H9 (cell line): ENCODE results near the gene NFE2L2. TPM values are rescaled to one million over a fixed set of nuclear protein-coding genes. Genes with fewer than 3 reads are reported as not detected.

Experiments used
- DNase-seq: peaks from one replicate; pipeline ENCODE4 v3.0.0-alpha.2; 2017
- H2AFZ ChIP-seq: one replicate; pipeline ENCODE4 v1.6.1; 2013; ENCODE audit warnings: mild to moderate bottlenecking, low read length, control low read depth, moderate library complexity
- H2AK5ac ChIP-seq: 2 replicates; pipeline ENCODE4 v1.6.1; 2013; ENCODE audit warnings: low read length, control low read depth, mixed read lengths; ENCODE audit not compliant: insufficient read length
- H2BK120ac ChIP-seq: one replicate; pipeline ENCODE4 v1.6.1; 2013; ENCODE audit warnings: low read depth, mild to moderate bottlenecking, low read length, control low read depth, inconsistent platforms; ENCODE audit not compliant: poor library complexity, severe bottlenecking
- H2BK12ac ChIP-seq: 2 replicates; pipeline ENCODE4 v1.6.1; 2013; ENCODE audit warnings: low read length, control low read depth, mixed read lengths, low read depth; ENCODE audit not compliant: insufficient read length
- H2BK15ac ChIP-seq: 2 replicates; pipeline ENCODE4 v1.6.1; 2013; ENCODE audit warnings: low read depth, low read length, control low read depth
- H2BK20ac ChIP-seq: one replicate; pipeline ENCODE4 v1.6.1; 2013; ENCODE audit warnings: low read depth, mild to moderate bottlenecking, low read length, control low read depth, inconsistent platforms; ENCODE audit not compliant: poor library complexity, severe bottlenecking
- H2BK5ac ChIP-seq: 2 replicates; pipeline ENCODE4 v1.6.1; 2013; ENCODE audit warnings: low read length, control low read depth, mixed read lengths; ENCODE audit not compliant: insufficient read length
- H3K14ac ChIP-seq: 2 replicates; pipeline ENCODE4 v1.6.1; 2013; ENCODE audit warnings: low read length, control low read depth; ENCODE audit not compliant: insufficient read depth
- H3K18ac ChIP-seq: 2 replicates; pipeline ENCODE4 v1.6.1; 2013; ENCODE audit warnings: low read depth, mild to moderate bottlenecking, mixed read lengths, low read length, control low read depth; ENCODE audit not compliant: insufficient read length
- H3K23ac ChIP-seq: 2 replicates; pipeline ENCODE4 v1.6.1; 2013; ENCODE audit warnings: low read length, control low read depth, mixed read lengths, low read depth; ENCODE audit not compliant: insufficient read length
- H3K23me2 ChIP-seq: 2 replicates; pipeline ENCODE4 v1.6.1; 2013; ENCODE audit warnings: low read depth, mild to moderate bottlenecking, mixed read lengths, low read length, control low read depth; ENCODE audit not compliant: insufficient read length, poor library complexity, severe bottlenecking
- H3K27ac ChIP-seq: 2 replicates; pipeline ENCODE4 v1.5.1; 2013; ENCODE audit warnings: low read length, control low read depth, mixed read lengths, low read depth; ENCODE audit not compliant: insufficient read length
- H3K27me3 ChIP-seq: 2 replicates; pipeline ENCODE4 v1.6.1; 2013; ENCODE audit warnings: low read length, control low read depth, inconsistent platforms; ENCODE audit not compliant: insufficient read depth
- H3K4ac ChIP-seq: 2 replicates; pipeline ENCODE4 v1.6.1; 2013; ENCODE audit warnings: low read depth, mild to moderate bottlenecking, control low read depth, inconsistent platforms, low read length, moderate library complexity
- H3K4me1 ChIP-seq: 2 replicates; pipeline ENCODE4 v1.6.1; 2013; ENCODE audit warnings: low read length, control low read depth, inconsistent platforms; ENCODE audit not compliant: insufficient read depth
- H3K4me2 ChIP-seq: 2 replicates; pipeline ENCODE4 v1.6.1; 2013; ENCODE audit warnings: low read length, control low read depth, mixed read lengths; ENCODE audit not compliant: insufficient read length, insufficient read depth
- H3K56ac ChIP-seq: 2 replicates; pipeline ENCODE4 v1.6.1; 2013; ENCODE audit warnings: low read depth, mild to moderate bottlenecking, mixed read lengths, low read length, control low read depth; ENCODE audit not compliant: insufficient read length
- H3K79me1 ChIP-seq: 2 replicates; pipeline ENCODE4 v1.6.1; 2013; ENCODE audit warnings: low read depth, mild to moderate bottlenecking, moderate library complexity, low read length, control low read depth, inconsistent platforms; ENCODE audit not compliant: insufficient read depth, poor library complexity, severe bottlenecking
- H3K79me2 ChIP-seq: 2 replicates; pipeline ENCODE4 v1.6.1; 2013; ENCODE audit warnings: low read length, control low read depth, inconsistent platforms; ENCODE audit not compliant: insufficient read depth
- H3K9ac ChIP-seq: 2 replicates; pipeline ENCODE4 v1.6.1; 2013; ENCODE audit warnings: low read length, control low read depth, mixed read lengths; ENCODE audit not compliant: insufficient read length; ENCODE audit errors: extremely low read depth
- H3K9me3 ChIP-seq: one replicate; pipeline ENCODE4 v1.6.1; 2013; ENCODE audit warnings: low read depth, low read length, inconsistent platforms; ENCODE audit not compliant: control insufficient read depth
- H3T11ph ChIP-seq: one replicate; pipeline ENCODE4 v1.6.1; 2013; ENCODE audit warnings: mild to moderate bottlenecking, low read length, control low read depth, inconsistent platforms
- H4K20me1 ChIP-seq: one replicate; pipeline ENCODE4 v1.6.1; 2013; ENCODE audit not compliant: control insufficient read depth, insufficient read length, insufficient read depth
- H4K5ac ChIP-seq: 2 replicates; pipeline ENCODE4 v1.6.1; 2013; ENCODE audit warnings: low read depth, mild to moderate bottlenecking, mixed read lengths, low read length, control low read depth; ENCODE audit not compliant: insufficient read length
- H4K8ac ChIP-seq: replicated peaks from 2 replicates; pipeline ENCODE4 v1.6.1; 2013; ENCODE audit warnings: low read length, control low read depth, mixed read lengths, low read depth; ENCODE audit not compliant: insufficient read length
- H4K91ac ChIP-seq: 2 replicates; pipeline ENCODE4 v1.6.1; 2013; ENCODE audit warnings: low read depth, mild to moderate bottlenecking, moderate library complexity, mixed read lengths, low read length, control low read depth; ENCODE audit not compliant: insufficient read length
- H3K27ac Mint-ChIP-seq, 3 experiments: 2 replicates in 2 of 3; 3 replicates in 1 of 3; pipeline ENCODE4 v1.8.0; 2020 to 2021; ENCODE audit warnings: mixed read lengths in 3 of 3, mild to moderate bottlenecking in 1 of 3, moderate library complexity in 1 of 3
- H3K27me3 Mint-ChIP-seq: 2 replicates; pipeline ENCODE4 v1.8.0; 2021; ENCODE audit warnings: low read depth, mild to moderate bottlenecking, moderate library complexity, mixed read lengths
- H3K36me3 Mint-ChIP-seq, 3 experiments: 2 replicates in 2 of 3; 3 replicates in 1 of 3; pipeline ENCODE4 v1.8.0; 2020 to 2021; ENCODE audit warnings: low read depth in 3 of 3, mixed read lengths in 3 of 3; ENCODE audit not compliant: insufficient read depth in 1 of 3
- H3K4me1 Mint-ChIP-seq, 2 experiments: 2 replicates each; pipeline ENCODE4 v1.8.0; 2020; ENCODE audit warnings: mixed read lengths in 2 of 2
- H3K4me3 Mint-ChIP-seq, 2 experiments: 2 replicates in 1 of 2; 3 replicates in 1 of 2; pipeline ENCODE4 v1.8.0; 2020 to 2021; ENCODE audit warnings: mild to moderate bottlenecking in 2 of 2, mixed read lengths in 2 of 2, moderate library complexity in 1 of 2
- H3K9me3 Mint-ChIP-seq, 2 experiments: 2 replicates in 1 of 2; 3 replicates in 1 of 2; pipeline ENCODE4 v1.8.0; 2020; ENCODE audit warnings: mild to moderate bottlenecking in 2 of 2, mixed read lengths in 2 of 2, moderate library complexity in 1 of 2
- WGBS: extraction: QIAGEN DNeasy Blood & Tissue Kit; methylation state at CpG from one replicate; pipeline ENCODE4 v1.1.7; 2013; ENCODE audit warnings: missing lambda C conversion rate, low lambda C conversion rate, mixed read lengths; ENCODE audit not compliant: insufficient read length; ENCODE audit errors: extremely low coverage; 5-methylcytosine and 5-hydroxymethylcytosine counted together
- long read RNA-seq: library from polyadenylated mRNA; unstranded; transcript quantifications from one replicate; pipeline ENCODE4 v2.0.0, GENCODE V29; 2020
- total RNA-seq: library from RNA; stranded (reverse); gene quantifications from 2 replicates; pipeline ENCODE4 v1.2.1, GENCODE V29; 2021
- TF ChIP-seq, protein P1 (sequence below): fragments of 200-600 bp; sonication (generic); conservative IDR thresholded peaks from 3 replicates; pipeline ENCODE4 v1.8.0; 2021; ENCODE audit warnings: antibody characterized with exemption, mild to moderate bottlenecking

NFE2L2 gene
- total RNA-seq = 40.6 and 42.5 TPM in 2 replicates
- long read RNA-seq, transcript NFE2L2-201 (5 exons, 2,853 nt) = major isoform, 152 of 171 reads
- long read RNA-seq, transcript NFE2L2-202 (5 exons, 2,651 nt) = minor isoform, 5 of 171 reads
- long read RNA-seq, partial matches to known transcripts = 5 of 171 reads
- long read RNA-seq, other reads (novel, unspliced or antisense) = 8 of 171 reads

DNA sequence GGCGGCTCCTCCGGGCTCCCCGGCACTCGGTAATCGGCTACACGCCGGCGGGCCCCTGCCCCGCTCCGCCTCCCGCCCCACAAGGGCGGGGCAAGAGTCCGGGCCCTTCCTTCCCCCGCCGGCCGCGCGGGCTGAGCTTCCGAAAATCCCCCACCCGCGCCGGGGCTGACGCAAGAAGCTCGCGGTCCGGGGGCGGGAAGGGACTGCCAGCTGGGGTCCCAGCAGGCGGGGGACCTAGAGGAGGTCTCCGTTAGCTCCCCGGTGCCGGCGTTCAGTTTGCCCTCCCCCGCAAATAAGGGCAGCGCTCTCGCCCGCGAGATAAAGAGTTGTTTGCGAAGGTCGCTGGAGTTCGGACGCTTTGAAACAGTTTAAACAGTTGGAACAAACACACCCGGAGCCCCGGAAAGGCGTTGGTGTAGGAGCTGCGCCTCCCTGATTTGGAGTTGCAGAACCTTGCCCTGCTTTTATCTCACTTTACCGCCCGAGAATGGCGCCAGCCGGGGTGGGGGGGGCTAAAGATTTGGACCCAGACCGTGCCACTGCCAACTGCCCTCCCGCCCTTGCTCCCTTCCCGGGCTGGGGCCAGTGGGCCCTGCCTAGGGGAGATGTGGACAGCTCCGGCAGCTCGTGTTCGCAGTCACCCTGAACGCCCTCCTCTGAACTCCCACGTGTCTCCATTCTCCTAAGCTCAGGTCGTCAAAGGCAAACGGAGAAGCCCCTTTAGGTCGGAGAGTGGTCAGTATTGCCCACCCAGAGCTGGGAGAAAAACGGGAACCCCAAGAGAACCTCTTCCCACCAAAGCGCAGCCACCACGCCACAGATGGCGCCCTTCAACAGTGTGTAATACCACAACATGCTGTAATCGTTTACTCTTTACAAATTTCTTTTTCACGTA lies at the start of gene NFE2L2:
Gene NFE2L2, minus strand, starts transcription at position 35 of the 895 bp plus-strand sequence. CDS start 151 bp downstream, outside the sequence.
- Histone ChIP-seq H3K9me3 (no peaks in the 10 kb centered on the region), H2AFZ (peak within 1 kb of the TSS; percentile 71), H3K4me1 (peaks cover 3% of the 10 kb centered on the region; the same call in 1 of the 2 replicates), H2BK12ac (peak within 1 kb of the TSS; percentile 42), H3K79me1 (no peaks in the 10 kb centered on the region), H3K23ac (no peak within 1 kb of the TSS), H3K14ac (peak within 1 kb of the TSS; percentile 93), H4K8ac (no peak within 1 kb of the TSS), H3K79me2 (peaks cover 22% of the 10 kb centered on the region; the same call in 1 of the 2 replicates), H3K4me2 (peak within 1 kb of the TSS; percentile 94), H3K23me2 (no peaks in the 10 kb centered on the region), H4K91ac (no peak within 1 kb of the TSS), H2AK5ac (no peak within 1 kb of the TSS), H2BK15ac (no peak within 1 kb of the TSS; the same call in 1 of the 2 replicates), H4K20me1 (no peaks in the 10 kb centered on the region), H3T11ph (no peak within 1 kb of the TSS), H3K4ac (no peak within 1 kb of the TSS; the same call in 1 of the 2 replicates), H3K18ac (peak within 1 kb of the TSS; percentile 91), H2BK120ac (no peak within 1 kb of the TSS), H3K27ac (peak within 1 kb of the TSS; percentile 36), H2BK5ac (peak within 1 kb of the TSS; percentile 1), H3K27me3 (no peaks in the 10 kb centered on the region), H4K5ac (no peak within 1 kb of the TSS), H3K9ac (peak within 1 kb of the TSS; percentile 85), H2BK20ac (no peak within 1 kb of the TSS), H3K56ac (no peak within 1 kb of the TSS)
- no CpG with 5 or more reads among the region's 66 CpGs for WGBS
- peaks cover 0 to 2% of the 10 kb centered on the region in 2 experiments; a peak in 1 of 5 replicates for H3K9me3 Mint-ChIP-seq
- peak within 1 kb of the TSS; percentile 76 to 90 for H3K4me3 Mint-ChIP-seq
- TF ChIP-seq, protein P1, sequence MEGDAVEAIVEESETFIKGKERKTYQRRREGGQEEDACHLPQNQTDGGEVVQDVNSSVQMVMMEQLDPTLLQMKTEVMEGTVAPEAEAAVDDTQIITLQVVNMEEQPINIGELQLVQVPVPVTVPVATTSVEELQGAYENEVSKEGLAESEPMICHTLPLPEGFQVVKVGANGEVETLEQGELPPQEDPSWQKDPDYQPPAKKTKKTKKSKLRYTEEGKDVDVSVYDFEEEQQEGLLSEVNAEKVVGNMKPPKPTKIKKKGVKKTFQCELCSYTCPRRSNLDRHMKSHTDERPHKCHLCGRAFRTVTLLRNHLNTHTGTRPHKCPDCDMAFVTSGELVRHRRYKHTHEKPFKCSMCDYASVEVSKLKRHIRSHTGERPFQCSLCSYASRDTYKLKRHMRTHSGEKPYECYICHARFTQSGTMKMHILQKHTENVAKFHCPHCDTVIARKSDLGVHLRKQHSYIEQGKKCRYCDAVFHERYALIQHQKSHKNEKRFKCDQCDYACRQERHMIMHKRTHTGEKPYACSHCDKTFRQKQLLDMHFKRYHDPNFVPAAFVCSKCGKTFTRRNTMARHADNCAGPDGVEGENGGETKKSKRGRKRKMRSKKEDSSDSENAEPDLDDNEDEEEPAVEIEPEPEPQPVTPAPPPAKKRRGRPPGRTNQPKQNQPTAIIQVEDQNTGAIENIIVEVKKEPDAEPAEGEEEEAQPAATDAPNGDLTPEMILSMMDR = peak; percentile 43; the same call in 2 of the 3 replicates
- H3K27ac Mint-ChIP-seq = peak within 1 kb of the TSS; percentile 96 to 99 (median 98)
- H3K27me3 Mint-ChIP-seq = no peaks in the 10 kb centered on the region
- peaks cover 36 to 40% of the 10 kb centered on the region in 2 experiments for H3K4me1 Mint-ChIP-seq
- peaks cover 0 to 4% (median 0%) of the 10 kb centered on the region in 3 experiments; a peak in 2 of 7 replicates for H3K36me3 Mint-ChIP-seq
- DNase-seq = peak; percentile 71
